Vagina (tissue), 2 donors: ENCODE data around the gene PYGM.

Experiments used
- CTCF ChIP-seq, 3 experiments: fragments of 450-650 bp in 2 of 3; fragments of 200-600 bp in 1 of 3; sonication (generic) in 1 of 3; IDR thresholded peaks; one replicate each; pipeline ENCODE4 v1.5.1; 2017 to 2019; ENCODE audit warnings: antibody characterized with exemption in 3 of 3, mild to moderate bottlenecking in 2 of 3, moderate library complexity in 2 of 3
- POLR2A ChIP-seq, 2 donors: fragments of 450-650 bp; IDR thresholded peaks; one replicate each; pipeline ENCODE4 v1.6.1; 2017; ENCODE audit warnings: antibody characterized with exemption in 2 of 2, mild to moderate bottlenecking in 2 of 2, moderate library complexity in 2 of 2
- POLR2AphosphoS5 ChIP-seq, 2 donors: sonication (generic); formaldehyde crosslinking; IDR thresholded peaks; one replicate each; pipeline ENCODE4 v1.9.0; 2017; ENCODE audit warnings: antibody characterized with exemption in 2 of 2, mild to moderate bottlenecking in 2 of 2, low read depth in 1 of 2; ENCODE audit not compliant: insufficient read depth in 1 of 2

DNA sequence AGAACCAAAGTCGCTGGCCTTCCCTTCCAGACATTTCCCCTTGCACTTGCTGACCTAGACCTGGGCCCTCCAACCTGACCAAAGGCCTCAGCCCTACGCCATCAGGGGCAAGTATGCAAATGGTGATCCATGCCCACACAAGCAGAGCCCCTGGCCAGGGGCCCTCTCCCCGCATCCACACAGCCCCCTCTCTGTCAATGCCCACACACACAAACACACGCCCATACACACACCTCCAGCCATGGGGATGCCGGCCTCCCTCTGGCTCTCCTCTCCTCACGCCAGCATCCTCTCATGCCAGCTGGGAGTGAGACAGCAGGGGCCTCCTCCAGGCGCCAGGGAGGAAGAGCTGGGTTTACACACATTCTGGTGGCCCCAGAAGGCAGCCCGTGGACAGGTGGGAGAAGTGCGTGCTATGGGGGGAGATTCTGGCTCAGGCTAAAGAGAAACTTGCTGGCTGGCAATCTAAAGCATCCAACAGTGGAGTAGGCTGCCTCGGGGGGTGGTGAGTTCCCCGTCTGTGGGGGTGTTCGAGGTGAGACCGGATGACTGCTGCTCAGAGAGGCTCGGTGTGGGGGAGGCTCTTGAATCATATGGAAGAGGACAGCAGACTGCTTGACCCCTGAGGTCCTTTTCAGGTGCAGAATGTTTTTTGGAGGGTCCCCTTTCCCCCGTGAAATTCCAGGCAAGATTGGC, 41.5 kb downstream of the PYGM start:
- TF ChIP-seq CTCF (IDR thresholded peaks at IDR 0.05) = no peak
- TF ChIP-seq POLR2AphosphoS5 (IDR thresholded peaks at IDR 0.05; ENCODE audit: insufficient read depth in 1 of 2, low read depth in 1 of 2) = no peak
- TF ChIP-seq POLR2A (IDR thresholded peaks at IDR 0.05) = no peak
